SK-N-SH (cell line): Measurements from ENCODE around the gene GANAB. TPM values are rescaled to one million over a fixed set of nuclear protein-coding genes. Genes with fewer than 3 reads are reported as not detected.

Experiments used
- CTCF ChIA-PET: fragments of 300-600, 350-600 bp; formaldehyde crosslinking; extraction: SDS; loops from one replicate; lab custom pipeline; 2021; lab: Yijun Ruan, JAX
- POLR2A ChIA-PET: fragments of 350-600 bp; sonication (Branson Sonifier 250); formaldehyde crosslinking; extraction: SDS; loops from one replicate; lab custom pipeline; 2020; ENCODE audit warnings: antibody characterized with exemption, inconsistent platforms; lab: Yijun Ruan, JAX
- DNase-seq: peaks from one replicate; pipeline ENCODE4 v3.0.0; 2012
- H2AFZ ChIP-seq: fragments of 200-600 bp; sonication (generic); 2 replicates; pipeline ENCODE4 v1.8.1; 2016; ENCODE audit warnings: antibody characterized with exemption, mild to moderate bottlenecking, low read depth
- H3F3A ChIP-seq: fragments of 200-600 bp; sonication (generic); replicated peaks from 2 replicates; pipeline ENCODE3; 2016; ENCODE audit warnings: antibody characterized with exemption, mild to moderate bottlenecking; ENCODE audit not compliant: insufficient read depth
- H3K27ac ChIP-seq, 2 experiments: fragments of 200-500 bp in 1 of 2; fragments of 200-600 bp in 1 of 2; sonication (Bioruptor generic) in 1 of 2; sonication (generic), shearing (Covaris generic) in 1 of 2; 2 replicates each; pipeline versions ENCODE4 v1.5.1 to v1.6.1; 2014 to 2016; ENCODE audit warnings: low read depth in 2 of 2, inconsistent platforms in 1 of 2, low read length in 1 of 2, mild to moderate bottlenecking in 1 of 2, mixed read lengths in 1 of 2
- H3K27me3 ChIP-seq: fragments of 200-600 bp; sonication (generic), shearing (Covaris generic); 2 replicates; pipeline ENCODE4 v1.6.1; 2016; ENCODE audit warnings: mixed run types; ENCODE audit not compliant: insufficient read depth
- H3K36me3 ChIP-seq, 2 experiments: fragments of 200-500 bp in 1 of 2; fragments of 200-600 bp in 1 of 2; sonication (Bioruptor generic) in 1 of 2; sonication (generic) in 1 of 2; replicated peaks in 1 of 2; 2 replicates each; pipeline versions ENCODE3 to v1.5.1; 2014 to 2016; ENCODE audit warnings: low read length in 1 of 2, mild to moderate bottlenecking in 1 of 2; ENCODE audit not compliant: insufficient read depth in 2 of 2, control insufficient read depth in 1 of 2
- H3K4me1 ChIP-seq, 2 experiments: fragments of 200-500 bp in 1 of 2; fragments of 200-600 bp in 1 of 2; sonication (Bioruptor generic) in 1 of 2; sonication (generic), shearing (Covaris generic) in 1 of 2; 2 replicates each; pipeline versions ENCODE4 v1.5.1 to v1.6.1; 2014 to 2016; ENCODE audit warnings: low read depth in 1 of 2, low read length in 1 of 2, mixed run types in 1 of 2; ENCODE audit not compliant: insufficient read depth in 2 of 2, control insufficient read depth in 1 of 2
- H3K4me2 ChIP-seq: fragments of 200-600 bp; sonication (generic), shearing (Covaris generic); 2 replicates; pipeline ENCODE4 v1.6.1; 2017; ENCODE audit warnings: mixed run types
- H3K4me3 ChIP-seq, 2 experiments: fragments of 200-500 bp in 1 of 2; fragments of 200-600 bp in 1 of 2; sonication (Bioruptor generic) in 1 of 2; sonication (generic), shearing (Covaris generic) in 1 of 2; 2 replicates each; pipeline versions ENCODE4 v1.5.1 to v1.8.1; 2014 to 2016; ENCODE audit warnings: low read depth in 2 of 2, inconsistent platforms in 1 of 2, low read length in 1 of 2, mild to moderate bottlenecking in 1 of 2, mixed read lengths in 1 of 2, moderate library complexity in 1 of 2
- H3K79me2 ChIP-seq: fragments of 200-600 bp; sonication (generic); 2 replicates; pipeline ENCODE4 v1.8.1; 2017; ENCODE audit warnings: mild to moderate bottlenecking; ENCODE audit not compliant: insufficient read depth
- H3K9ac ChIP-seq: fragments of 200-600 bp; sonication (generic); 2 replicates; pipeline ENCODE4 v1.6.1; 2017; ENCODE audit warnings: mixed run types
- H3K9me2 ChIP-seq: fragments of 200-600 bp; sonication (generic); 2 replicates; pipeline ENCODE4 v1.6.1; 2017; ENCODE audit warnings: mixed run types
- H3K9me3 ChIP-seq: fragments of 200-600 bp; sonication (generic); 2 replicates; pipeline ENCODE4 v1.6.1; 2017; ENCODE audit warnings: mixed run types, mild to moderate bottlenecking, moderate library complexity
- H4K20me1 ChIP-seq: fragments of 200-600 bp; sonication (generic); 2 replicates; pipeline ENCODE4 v1.6.1; 2017; ENCODE audit warnings: mild to moderate bottlenecking, mixed run types; ENCODE audit not compliant: insufficient read depth
- EP300 ChIP-seq, 2 experiments: IDR thresholded peaks; 2 replicates each; pipeline versions ENCODE4 v1.4.0 to v1.6.1; 2012; ENCODE audit warnings: borderline replicate concordance in 1 of 2, low read depth in 1 of 2, low read length in 1 of 2
- EZH2phosphoT487 ChIP-seq: fragments of 200-600 bp; sonication (generic); IDR thresholded peaks from 2 replicates; pipeline ENCODE4 v1.6.1; 2017; ENCODE audit warnings: low read depth, mixed run types, mild to moderate bottlenecking, antibody characterized with exemption, moderate library complexity, borderline replicate concordance
- FOSL2 ChIP-seq: IDR thresholded peaks from 2 replicates; pipeline ENCODE4 v1.4.0; 2012; ENCODE audit warnings: low read depth, mild to moderate bottlenecking, moderate library complexity, borderline replicate concordance
- FOXJ3 ChIP-seq: sonication (generic); formaldehyde crosslinking; IDR thresholded peaks from 2 replicates; pipeline ENCODE4 v1.5.1; 2020; ENCODE audit warnings: mild to moderate bottlenecking, missing genetic modification reagents
- FOXM1 ChIP-seq: IDR thresholded peaks from 2 replicates; pipeline ENCODE4 v1.4.0; 2012; ENCODE audit warnings: low read depth, mild to moderate bottlenecking
- GABPA ChIP-seq: IDR thresholded peaks from 2 replicates; pipeline ENCODE4 v1.4.0; 2012; ENCODE audit warnings: low read depth, mild to moderate bottlenecking
- IRF3 ChIP-seq: fragments of 150-350 bp; IDR thresholded peaks from 2 replicates; pipeline ENCODE4 v1.6.1; 2016; ENCODE audit warnings: mild to moderate bottlenecking, low read depth, low read length
- JUND ChIP-seq: IDR thresholded peaks from 2 replicates; pipeline ENCODE4 v1.4.0; 2012
- MAX ChIP-seq: IDR thresholded peaks from 2 replicates; pipeline ENCODE4 v1.4.0; 2012; ENCODE audit warnings: low read depth
- NRF1 ChIP-seq: IDR thresholded peaks from 2 replicates; pipeline ENCODE4 v1.6.1; 2012; ENCODE audit warnings: low read depth, mild to moderate bottlenecking, low read length
- RAD21 ChIP-seq: IDR thresholded peaks from 2 replicates; pipeline ENCODE4 v1.6.1; 2012; ENCODE audit warnings: mild to moderate bottlenecking, low read length
- RFX5 ChIP-seq: IDR thresholded peaks from 2 replicates; pipeline ENCODE4 v1.6.1; 2012; ENCODE audit warnings: mild to moderate bottlenecking, improper control_type of control experiment, low read length
- SIN3A ChIP-seq: IDR thresholded peaks from 2 replicates; pipeline ENCODE4 v1.6.1; 2012; ENCODE audit warnings: low read depth, mild to moderate bottlenecking, low read length, moderate library complexity, borderline replicate concordance
- SMC3 ChIP-seq: IDR thresholded peaks from 2 replicates; pipeline ENCODE4 v1.6.1; 2012; ENCODE audit warnings: low read depth, low read length, improper control_type of control experiment
- TEAD4 ChIP-seq: IDR thresholded peaks from 2 replicates; pipeline ENCODE4 v1.4.0; 2012; ENCODE audit warnings: mild to moderate bottlenecking, borderline replicate concordance; ENCODE audit not compliant: insufficient read depth
- USF1 ChIP-seq: IDR thresholded peaks from 2 replicates; pipeline ENCODE4 v1.4.0; 2012; ENCODE audit warnings: low read depth, borderline replicate concordance
- USF2 ChIP-seq: fragments of 150-350 bp; IDR thresholded peaks from 2 replicates; pipeline ENCODE4 v1.6.1; 2017; ENCODE audit warnings: antibody characterized with exemption, low read length, low read depth, borderline replicate concordance
- ZBTB33 ChIP-seq: IDR thresholded peaks from 2 replicates; pipeline ENCODE4 v1.4.0; 2012; ENCODE audit warnings: low read depth, borderline replicate concordance
- WGBS: methylation state at CpG from one replicate; pipeline ENCODE4 v1.1.6; 2017; ENCODE audit warnings: low lambda C conversion rate; 5-methylcytosine and 5-hydroxymethylcytosine counted together
- polyA plus RNA-seq, 3 experiments: library from polyadenylated mRNA; depleted of rRNA; stranded (reverse); fragments of >200 nt; gene quantifications; 2 replicates each; pipeline ENCODE4 v1.2.3, GENCODE V29; 2012
- TF ChIP-seq, protein P1 (sequence below): IDR thresholded peaks from 2 replicates; pipeline ENCODE4; 2012

GANAB gene
- polyA plus RNA-seq, 1 of the 3 experiments (the other 2 are of a cell fraction), result 275 TPM

DNA sequence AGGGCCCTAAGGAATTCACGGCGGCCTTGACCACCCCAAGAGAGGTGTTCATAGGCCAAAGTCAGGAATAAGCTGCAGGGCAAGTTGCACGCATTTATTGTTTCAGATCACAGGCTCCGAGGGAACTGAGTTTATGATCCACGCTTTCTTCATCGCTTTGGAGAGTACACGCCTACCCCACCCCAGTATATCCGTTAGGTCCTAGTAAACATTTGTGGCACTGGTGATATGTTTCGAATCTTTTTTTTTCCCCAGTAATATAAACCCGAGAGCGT lies 805 bp downstream of the GANAB start:
- peaks cover 63% of the 10 kb centered on the region for H3K79me2 ChIP-seq

DNA sequence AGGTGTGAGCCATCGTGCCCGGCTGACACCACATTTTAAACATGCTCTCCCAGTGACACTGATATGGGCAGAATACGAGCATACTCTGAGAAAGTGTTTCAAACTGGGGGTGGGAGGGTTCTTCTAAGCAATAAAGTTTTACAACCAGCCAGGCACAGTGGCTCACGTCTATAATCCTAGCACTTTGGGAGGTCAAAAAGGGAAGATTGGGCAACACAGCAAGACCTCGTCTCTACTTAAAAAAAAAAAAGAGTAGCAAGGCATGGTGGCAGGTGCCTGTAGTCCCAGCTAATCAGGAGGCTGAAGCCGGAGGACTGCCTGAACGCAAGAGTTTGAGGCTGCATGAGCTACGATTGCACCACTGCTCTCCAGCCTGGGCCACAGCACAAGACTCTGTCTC lies 2.2 kb downstream of the GANAB start:
- Histone ChIP-seq H3K9ac (no peak overlapping the region), H2AFZ (no peak overlapping the region), H3K4me1 (peaks cover 5 to 8% of the 10 kb centered on the region in 2 experiments; a peak in 2 of 4 replicates), H3K9me2 (no peaks in the 10 kb centered on the region), H3K27me3 (no peaks in the 10 kb centered on the region), H4K20me1 (0 out of 2 replicates have a peak, but pooled peaks cover 5% of the 10 kb centered on the region), H3F3A (peaks cover 5% of the 10 kb centered on the region), H3K27ac (no peak overlapping the region), H3K36me3 (peaks cover 19 to 45% of the 10 kb centered on the region in 2 experiments), H3K79me2 (peaks cover 70% of the 10 kb centered on the region), H3K9me3 (no peaks in the 10 kb centered on the region), H3K4me3 (no peak overlapping the region), H3K4me2 (no peak overlapping the region)
- ChIA-PET POLR2A (interaction anchor here (1.0 to 7.3 kb wide), 2 partner anchors 9 to 20 kb away, joined by 3 to 52 read pairs; partner anchors contain the start of genes C11orf98, CSKMT and INTS5), CTCF (interaction anchor here (1.4 kb wide), 1 partner anchor 15 kb away, joined by 3 read pairs; no protein-coding TSS in a partner anchor)
- no peak for DNase-seq
- 97% methylated on average over 8 of the region's 8 CpGs for WGBS
- no peak for TF ChIP-seq FOXM1
- no peak for TF ChIP-seq RFX5
- TF ChIP-seq EP300 (IDR thresholded peaks at IDR 0.05; ENCODE audit: borderline replicate concordance in 1 of 2, low read depth in 1 of 2, low read length in 1 of 2), result no peak
- no peak for TF ChIP-seq RAD21
- TF ChIP-seq IRF3, result no peak
- no peak for TF ChIP-seq NRF1
- no peak for TF ChIP-seq JUND
- no peak for TF ChIP-seq SIN3A
- TF ChIP-seq USF2, result no peak
- no peak for TF ChIP-seq USF1
- TF ChIP-seq ZBTB33, result no peak
- no peak for TF ChIP-seq TEAD4

More for the DNA sequence above, 805 bp downstream of the GANAB start:
- Histone ChIP-seq H4K20me1 (0 out of 2 replicates have a peak, but pooled peaks cover 5% of the 10 kb centered on the region), H3K4me3 (peak overlapping the region; percentile 78 to 87), H2AFZ (no peak overlapping the region), H3K4me1 (peaks cover 5 to 8% of the 10 kb centered on the region in 2 experiments; a peak in 2 of 4 replicates), H3K27me3 (no peaks in the 10 kb centered on the region), H3K27ac (peak overlapping the region; percentile 77 to 88), H3K9me2 (no peaks in the 10 kb centered on the region), H3K9me3 (no peaks in the 10 kb centered on the region), H3F3A (peaks cover 5% of the 10 kb centered on the region), H3K4me2 (peak overlapping the region; percentile 92), H3K9ac (peak overlapping the region; percentile 97), H3K36me3 (peaks cover 21 to 39% of the 10 kb centered on the region in 2 experiments)
- TF ChIP-seq FOXJ3 (CRISPR knock-in tag) (no peak), SMC3 (no peak), EZH2phosphoT487 (no peak), NRF1 (no peak), FOSL2 (no peak), GABPA (no peak), USF1 (no peak), MAX (no peak)
- TF ChIP-seq, protein P1, sequence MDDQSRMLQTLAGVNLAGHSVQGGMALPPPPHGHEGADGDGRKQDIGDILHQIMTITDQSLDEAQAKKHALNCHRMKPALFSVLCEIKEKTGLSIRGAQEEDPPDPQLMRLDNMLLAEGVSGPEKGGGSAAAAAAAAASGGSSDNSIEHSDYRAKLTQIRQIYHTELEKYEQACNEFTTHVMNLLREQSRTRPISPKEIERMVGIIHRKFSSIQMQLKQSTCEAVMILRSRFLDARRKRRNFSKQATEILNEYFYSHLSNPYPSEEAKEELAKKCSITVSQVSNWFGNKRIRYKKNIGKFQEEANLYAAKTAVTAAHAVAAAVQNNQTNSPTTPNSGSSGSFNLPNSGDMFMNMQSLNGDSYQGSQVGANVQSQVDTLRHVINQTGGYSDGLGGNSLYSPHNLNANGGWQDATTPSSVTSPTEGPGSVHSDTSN, result no peak
- CTCF ChIA-PET, result interaction anchor here (0.6 to 1.6 kb wide), 6 partner anchors 20 to 251 kb away, joined by 3 to 5 read pairs (median 4); partner anchors contain the start of genes C11orf98, CSKMT and SLC3A2
- POLR2A ChIA-PET, result interaction anchor here (0.5 to 7.3 kb wide), 8 partner anchors 19 to 1402 kb away, joined by 3 to 52 read pairs (median 4); partner anchors contain the start of genes C11orf98, CSKMT, LBHD1 and MTA2
- 10% methylated on average over 11 of the region's 11 CpGs for WGBS
- DNase-seq, result peak; percentile 24
